GM12865 (cell line): ENCODE measurements around the gene C1orf52.

Source experiments
- DNase-seq: peaks from one replicate; pipeline ENCODE4 v3.0.0; 2010; ENCODE audit warnings: low read depth
- H3K4me3 ChIP-seq: 2 replicates; pipeline ENCODE4 v1.5.1; 2011; ENCODE audit warnings: mild to moderate bottlenecking, low read depth, low read length, control low read depth
- TF ChIP-seq, protein P1 (sequence below): IDR thresholded peaks from 2 replicates; pipeline ENCODE4 v1.5.1; 2011; ENCODE audit warnings: low read length, control low read depth, low read depth, inconsistent platforms; ENCODE audit not compliant: insufficient read depth; ENCODE audit errors: missing control alignments

The C1orf52 gene

GRCh38 chr1:85259118-85259911 lies at the start of gene C1orf52:
C1orf52 (minus strand) TSS chr1:85259662; CDS start chr1:85259633, 29 bp downstream.
- peak within 1 kb of the TSS; percentile 79 for H3K4me3 ChIP-seq
- TF ChIP-seq, protein P1, sequence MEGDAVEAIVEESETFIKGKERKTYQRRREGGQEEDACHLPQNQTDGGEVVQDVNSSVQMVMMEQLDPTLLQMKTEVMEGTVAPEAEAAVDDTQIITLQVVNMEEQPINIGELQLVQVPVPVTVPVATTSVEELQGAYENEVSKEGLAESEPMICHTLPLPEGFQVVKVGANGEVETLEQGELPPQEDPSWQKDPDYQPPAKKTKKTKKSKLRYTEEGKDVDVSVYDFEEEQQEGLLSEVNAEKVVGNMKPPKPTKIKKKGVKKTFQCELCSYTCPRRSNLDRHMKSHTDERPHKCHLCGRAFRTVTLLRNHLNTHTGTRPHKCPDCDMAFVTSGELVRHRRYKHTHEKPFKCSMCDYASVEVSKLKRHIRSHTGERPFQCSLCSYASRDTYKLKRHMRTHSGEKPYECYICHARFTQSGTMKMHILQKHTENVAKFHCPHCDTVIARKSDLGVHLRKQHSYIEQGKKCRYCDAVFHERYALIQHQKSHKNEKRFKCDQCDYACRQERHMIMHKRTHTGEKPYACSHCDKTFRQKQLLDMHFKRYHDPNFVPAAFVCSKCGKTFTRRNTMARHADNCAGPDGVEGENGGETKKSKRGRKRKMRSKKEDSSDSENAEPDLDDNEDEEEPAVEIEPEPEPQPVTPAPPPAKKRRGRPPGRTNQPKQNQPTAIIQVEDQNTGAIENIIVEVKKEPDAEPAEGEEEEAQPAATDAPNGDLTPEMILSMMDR: peak; percentile 95
- peak; percentile 95 for DNase-seq

DNA sequence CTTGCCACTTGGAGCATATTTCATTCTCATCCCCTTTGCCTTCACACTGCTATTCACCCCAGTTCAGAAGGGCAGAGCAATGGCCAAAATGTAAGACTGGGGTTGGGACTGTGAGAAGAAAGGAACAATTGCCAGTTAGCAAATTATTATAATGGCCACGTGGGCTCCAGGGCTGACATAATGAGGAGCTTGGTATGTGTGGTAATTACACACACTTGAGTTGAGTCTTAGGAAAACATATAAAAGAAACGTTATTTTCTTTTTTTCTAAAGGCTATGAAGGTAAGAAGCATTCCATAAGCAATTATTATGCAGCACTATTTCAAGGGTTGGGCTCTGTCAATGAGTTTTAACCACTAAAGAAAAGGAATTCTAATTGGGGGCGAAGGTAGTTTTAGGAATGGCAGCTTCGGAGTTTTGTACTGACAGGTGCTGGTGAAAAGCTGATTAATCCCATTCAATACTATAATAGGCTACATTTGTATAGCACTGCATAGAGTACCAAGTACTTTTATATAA lies 49.4 kb upstream of the C1orf52 start:
- no peak overlapping the region for H3K4me3 ChIP-seq
- DNase-seq: no peak
- TF ChIP-seq, protein P1: no peak

GRCh38 chr1:85307987-85308832 lies 48.7 kb upstream of the C1orf52 start:
- no peak overlapping the region for H3K4me3 ChIP-seq
- TF ChIP-seq, protein P1: peak; percentile 92

DNA sequence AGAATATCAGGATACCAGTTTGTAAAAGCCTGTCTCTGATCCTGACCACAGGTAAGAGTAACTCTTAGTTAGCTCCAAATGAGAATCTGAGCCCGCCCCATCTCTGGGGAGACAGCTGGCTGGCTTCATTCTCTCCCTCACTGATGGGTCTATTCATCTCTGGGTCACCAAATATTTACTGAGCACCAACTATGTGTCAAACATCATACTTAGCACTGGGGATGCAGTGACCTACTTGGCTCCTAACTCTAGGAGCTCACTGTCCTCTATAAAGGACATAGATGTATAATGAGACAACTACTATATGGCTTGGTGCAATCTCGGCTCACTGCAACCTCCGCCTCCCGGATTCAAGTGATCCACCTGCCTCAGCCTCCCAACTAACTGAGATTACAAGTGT lies 46.8 kb upstream of the C1orf52 start:
- TF ChIP-seq, protein P1: no peak
- no peak overlapping the region for H3K4me3 ChIP-seq
- DNase-seq: no peak

More at GRCh38 chr1:85307987-85308832, 48.7 kb upstream of the C1orf52 start:
- peak; percentile 79 for DNase-seq

- TF ChIP-seq, protein P1: no peak
- no peak overlapping the region for H3K4me3 ChIP-seq
- peak; percentile 34 for DNase-seq
Measured at GRCh38 chr1:85303440-85304162, 44.1 kb upstream of the C1orf52 start.

DNA sequence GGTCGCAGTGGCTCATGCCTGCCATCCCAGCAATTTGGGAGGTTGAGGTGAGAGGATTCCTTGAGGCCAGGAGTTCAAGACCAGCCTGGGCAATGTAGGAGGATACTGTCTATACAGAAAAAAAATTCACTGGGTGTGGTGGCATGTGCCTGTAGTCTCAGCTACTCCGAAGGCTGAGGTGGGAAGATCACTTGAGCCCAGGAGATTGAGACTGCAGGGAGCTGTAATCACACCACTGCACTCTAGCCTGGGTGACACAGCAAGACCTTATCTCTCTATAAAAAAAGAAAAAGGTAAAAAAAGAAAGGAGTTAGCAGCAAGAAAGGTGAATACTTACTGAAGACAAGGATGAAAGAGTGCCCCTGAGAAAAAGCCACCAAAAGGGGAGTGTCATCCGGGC lies 40.7 kb upstream of the C1orf52 start:
- no peak overlapping the region for H3K4me3 ChIP-seq
- no peak for DNase-seq
- TF ChIP-seq, protein P1: no peak
